ENCODE data around the gene P4HB. TPM values are rescaled to one million over a fixed set of nuclear protein-coding genes. Genes with fewer than 3 reads are reported as not detected.

P4HB gene
- polyA plus RNA-seq (82.8 and 99.2 TPM in 2 replicates), polyA minus RNA-seq (82.8 and 86.2 TPM in 2 replicates)

DNA sequence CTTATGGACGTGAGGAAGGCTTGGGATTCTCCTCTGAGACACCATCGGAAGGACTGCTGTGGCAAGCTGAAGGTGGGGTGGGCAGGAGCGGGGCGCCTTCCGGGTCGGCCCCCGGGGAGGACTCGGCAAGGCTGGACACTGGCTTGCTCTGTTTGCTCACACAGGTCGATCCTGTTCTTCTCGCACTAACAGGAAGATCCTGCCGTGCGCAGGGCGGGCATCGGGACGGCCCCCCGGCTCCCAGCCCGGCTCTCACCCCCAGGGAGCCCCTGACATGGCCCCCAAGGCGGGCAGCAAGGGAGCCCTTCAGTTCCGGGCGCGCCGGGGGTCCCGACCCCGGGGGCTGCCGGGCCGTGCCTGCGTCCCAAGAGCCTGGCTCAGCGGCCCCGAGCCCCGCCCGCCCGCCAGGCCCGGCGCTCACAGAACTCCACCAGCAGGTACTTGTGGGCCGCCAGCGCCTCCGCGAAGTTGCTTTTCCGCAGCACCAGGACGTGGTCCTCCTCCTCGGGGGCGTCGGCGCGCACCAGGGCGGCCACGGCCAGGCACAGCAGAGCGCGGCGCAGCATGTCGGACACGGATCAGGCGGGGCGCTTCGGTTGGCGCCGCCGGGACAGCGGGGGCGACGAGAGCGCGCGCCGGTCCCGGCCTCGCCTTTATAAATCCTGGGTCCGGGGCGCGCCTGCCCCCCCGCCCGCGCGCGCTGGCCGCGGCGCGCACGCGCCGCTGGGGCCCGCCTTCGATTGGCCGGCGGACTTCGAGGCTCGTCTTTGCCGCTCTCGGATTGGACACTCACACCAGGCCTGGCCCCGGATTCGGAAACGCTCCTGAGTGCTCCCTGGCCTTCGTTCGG lies at the start of gene P4HB:
P4HB (minus strand) TSS at position 630 of the 850 bp plus-strand sequence; CDS start at position 566, 64 bp downstream.
- no peaks in the 10 kb centered on the region for H4K20me1 ChIP-seq (ENCODE audit: insufficient read depth)
- H3F3A ChIP-seq (ENCODE audit: insufficient read depth, low read length, poor library complexity, severe bottlenecking), result no peaks in the 10 kb centered on the region
- peak within 1 kb of the TSS; percentile 74 for H2AFZ ChIP-seq (ENCODE audit: low read depth, low read length)
- peak within 1 kb of the TSS; percentile 86 for H3K27ac ChIP-seq (ENCODE audit: low read length)
- H3K27me3 ChIP-seq (ENCODE audit: insufficient read depth, low read depth, low read length), result no peaks in the 10 kb centered on the region
- peak within 1 kb of the TSS; percentile 95 for H3K4me2 ChIP-seq (ENCODE audit: low read length)
- no peaks in the 10 kb centered on the region for H3K36me3 ChIP-seq (ENCODE audit: insufficient read depth, low read length)
- peak within 1 kb of the TSS; percentile 94 for H3K4me3 ChIP-seq (ENCODE audit: low read length)
- H3K9me3 ChIP-seq (ENCODE audit: low read length), result no peaks in the 10 kb centered on the region
- TF ChIP-seq RAD21 (conservative IDR thresholded peaks at IDR 0.05) (peak; percentile 33), POLR2AphosphoS5 (IDR thresholded peaks at IDR 0.05) (peak; percentile 67), EZH2 (IDR thresholded peaks at IDR 0.05; ENCODE audit: borderline replicate concordance, insufficient read depth, low read length, poor library complexity, severe bottlenecking) (no peak), EP300 (conservative IDR thresholded peaks at IDR 0.05; ENCODE audit: poor library complexity, severe bottlenecking) (no peak), SMC3 (conservative IDR thresholded peaks at IDR 0.05; ENCODE audit: poor library complexity) (peak; percentile 38), TAF1 (IDR thresholded peaks at IDR 0.05; ENCODE audit: low read depth) (peak; percentile 14), MXI1 (conservative IDR thresholded peaks at IDR 0.05; ENCODE audit: poor library complexity, severe bottlenecking) (no peak)
- TF ChIP-seq, protein P1, sequence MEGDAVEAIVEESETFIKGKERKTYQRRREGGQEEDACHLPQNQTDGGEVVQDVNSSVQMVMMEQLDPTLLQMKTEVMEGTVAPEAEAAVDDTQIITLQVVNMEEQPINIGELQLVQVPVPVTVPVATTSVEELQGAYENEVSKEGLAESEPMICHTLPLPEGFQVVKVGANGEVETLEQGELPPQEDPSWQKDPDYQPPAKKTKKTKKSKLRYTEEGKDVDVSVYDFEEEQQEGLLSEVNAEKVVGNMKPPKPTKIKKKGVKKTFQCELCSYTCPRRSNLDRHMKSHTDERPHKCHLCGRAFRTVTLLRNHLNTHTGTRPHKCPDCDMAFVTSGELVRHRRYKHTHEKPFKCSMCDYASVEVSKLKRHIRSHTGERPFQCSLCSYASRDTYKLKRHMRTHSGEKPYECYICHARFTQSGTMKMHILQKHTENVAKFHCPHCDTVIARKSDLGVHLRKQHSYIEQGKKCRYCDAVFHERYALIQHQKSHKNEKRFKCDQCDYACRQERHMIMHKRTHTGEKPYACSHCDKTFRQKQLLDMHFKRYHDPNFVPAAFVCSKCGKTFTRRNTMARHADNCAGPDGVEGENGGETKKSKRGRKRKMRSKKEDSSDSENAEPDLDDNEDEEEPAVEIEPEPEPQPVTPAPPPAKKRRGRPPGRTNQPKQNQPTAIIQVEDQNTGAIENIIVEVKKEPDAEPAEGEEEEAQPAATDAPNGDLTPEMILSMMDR (IDR thresholded peaks at IDR 0.05; ENCODE audit: poor library complexity, severe bottlenecking), result no peak
- TF ChIP-seq, protein P2, sequence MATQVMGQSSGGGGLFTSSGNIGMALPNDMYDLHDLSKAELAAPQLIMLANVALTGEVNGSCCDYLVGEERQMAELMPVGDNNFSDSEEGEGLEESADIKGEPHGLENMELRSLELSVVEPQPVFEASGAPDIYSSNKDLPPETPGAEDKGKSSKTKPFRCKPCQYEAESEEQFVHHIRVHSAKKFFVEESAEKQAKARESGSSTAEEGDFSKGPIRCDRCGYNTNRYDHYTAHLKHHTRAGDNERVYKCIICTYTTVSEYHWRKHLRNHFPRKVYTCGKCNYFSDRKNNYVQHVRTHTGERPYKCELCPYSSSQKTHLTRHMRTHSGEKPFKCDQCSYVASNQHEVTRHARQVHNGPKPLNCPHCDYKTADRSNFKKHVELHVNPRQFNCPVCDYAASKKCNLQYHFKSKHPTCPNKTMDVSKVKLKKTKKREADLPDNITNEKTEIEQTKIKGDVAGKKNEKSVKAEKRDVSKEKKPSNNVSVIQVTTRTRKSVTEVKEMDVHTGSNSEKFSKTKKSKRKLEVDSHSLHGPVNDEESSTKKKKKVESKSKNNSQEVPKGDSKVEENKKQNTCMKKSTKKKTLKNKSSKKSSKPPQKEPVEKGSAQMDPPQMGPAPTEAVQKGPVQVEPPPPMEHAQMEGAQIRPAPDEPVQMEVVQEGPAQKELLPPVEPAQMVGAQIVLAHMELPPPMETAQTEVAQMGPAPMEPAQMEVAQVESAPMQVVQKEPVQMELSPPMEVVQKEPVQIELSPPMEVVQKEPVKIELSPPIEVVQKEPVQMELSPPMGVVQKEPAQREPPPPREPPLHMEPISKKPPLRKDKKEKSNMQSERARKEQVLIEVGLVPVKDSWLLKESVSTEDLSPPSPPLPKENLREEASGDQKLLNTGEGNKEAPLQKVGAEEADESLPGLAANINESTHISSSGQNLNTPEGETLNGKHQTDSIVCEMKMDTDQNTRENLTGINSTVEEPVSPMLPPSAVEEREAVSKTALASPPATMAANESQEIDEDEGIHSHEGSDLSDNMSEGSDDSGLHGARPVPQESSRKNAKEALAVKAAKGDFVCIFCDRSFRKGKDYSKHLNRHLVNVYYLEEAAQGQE (IDR thresholded peaks at IDR 0.05; ENCODE audit: borderline replicate concordance), result peak; percentile 24
- peaks cover 33% of the 10 kb centered on the region for H3K79me2 ChIP-seq (replicated peaks; ENCODE audit: insufficient read depth, low read length)
- H3K9ac ChIP-seq (ENCODE audit: low read length), result peak within 1 kb of the TSS; percentile 83
- H3K9me2 ChIP-seq (ENCODE audit: insufficient read depth, low read length), result no peaks in the 10 kb centered on the region

DNA sequence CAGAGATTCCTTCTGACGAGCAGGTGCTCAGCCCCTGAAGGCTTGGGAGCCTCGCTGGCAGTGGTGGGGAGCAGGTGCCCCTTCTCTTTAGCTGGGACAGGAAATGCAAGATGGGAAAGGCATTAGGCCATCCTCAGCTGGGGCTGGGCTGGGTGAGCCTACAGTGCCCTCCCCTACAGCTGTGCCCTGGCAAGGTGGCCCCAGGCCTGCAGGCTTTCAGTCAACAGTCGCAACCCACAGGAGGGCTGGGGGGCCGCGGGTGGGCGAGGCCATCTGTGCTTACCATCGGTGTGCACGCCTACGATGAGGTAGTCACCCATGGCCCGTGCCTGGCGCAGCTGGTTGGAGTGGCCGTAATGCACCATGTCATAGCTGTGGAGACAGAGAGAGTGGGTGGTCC lies 48.9 kb upstream of the P4HB start:
- Histone ChIP-seq H3K4me2 (ENCODE audit: low read length) (no peak overlapping the region), H3K9me2 (ENCODE audit: insufficient read depth, low read length) (no peaks in the 10 kb centered on the region), H2AFZ (ENCODE audit: low read depth, low read length) (no peak overlapping the region), H3K27ac (ENCODE audit: low read length) (no peak overlapping the region), H3K36me3 (ENCODE audit: insufficient read depth, low read length) (no peaks in the 10 kb centered on the region), H3F3A (ENCODE audit: insufficient read depth, low read length, poor library complexity, severe bottlenecking) (no peaks in the 10 kb centered on the region), H4K20me1 (ENCODE audit: insufficient read depth) (no peaks in the 10 kb centered on the region), H3K9ac (ENCODE audit: low read length) (no peak overlapping the region), H3K9me3 (ENCODE audit: low read length) (no peaks in the 10 kb centered on the region), H3K4me3 (ENCODE audit: low read length) (no peak overlapping the region), H3K27me3 (ENCODE audit: insufficient read depth, low read depth, low read length) (no peaks in the 10 kb centered on the region), H3K79me2 (replicated peaks; ENCODE audit: insufficient read depth, low read length) (no peaks in the 10 kb centered on the region)
- TF ChIP-seq MXI1 (conservative IDR thresholded peaks at IDR 0.05; ENCODE audit: poor library complexity, severe bottlenecking), result no peak
- TF ChIP-seq, protein P2 (IDR thresholded peaks at IDR 0.05; ENCODE audit: borderline replicate concordance), result no peak
- TF ChIP-seq TAF1 (IDR thresholded peaks at IDR 0.05; ENCODE audit: low read depth), result no peak
- TF ChIP-seq EP300 (conservative IDR thresholded peaks at IDR 0.05; ENCODE audit: poor library complexity, severe bottlenecking), result no peak
- TF ChIP-seq POLR2AphosphoS5 (IDR thresholded peaks at IDR 0.05), result no peak
- TF ChIP-seq EZH2 (IDR thresholded peaks at IDR 0.05; ENCODE audit: borderline replicate concordance, insufficient read depth, low read length, poor library complexity, severe bottlenecking), result no peak
- TF ChIP-seq, protein P1 (IDR thresholded peaks at IDR 0.05; ENCODE audit: poor library complexity, severe bottlenecking), result no peak
- TF ChIP-seq SMC3 (conservative IDR thresholded peaks at IDR 0.05; ENCODE audit: poor library complexity), result no peak
- no peak for TF ChIP-seq RAD21 (conservative IDR thresholded peaks at IDR 0.05)
